Vagina (tissue), 2 donors: ENCODE results near the gene TMEM45A.

Experiments used
- POLR2A ChIP-seq, 2 donors: fragments of 450-650 bp; IDR thresholded peaks; one replicate each; pipeline ENCODE4 v1.6.1; 2017; ENCODE audit warnings: antibody characterized with exemption in 2 of 2, mild to moderate bottlenecking in 2 of 2, moderate library complexity in 2 of 2
- TF ChIP-seq, protein P1 (sequence below), 3 experiments: fragments of 450-650 bp in 2 of 3; fragments of 200-600 bp in 1 of 3; sonication (generic) in 1 of 3; IDR thresholded peaks; one replicate each; pipeline ENCODE4 v1.5.1; 2017 to 2019; ENCODE audit warnings: antibody characterized with exemption in 3 of 3, mild to moderate bottlenecking in 2 of 3, moderate library complexity in 2 of 3

- TF ChIP-seq, protein P1, sequence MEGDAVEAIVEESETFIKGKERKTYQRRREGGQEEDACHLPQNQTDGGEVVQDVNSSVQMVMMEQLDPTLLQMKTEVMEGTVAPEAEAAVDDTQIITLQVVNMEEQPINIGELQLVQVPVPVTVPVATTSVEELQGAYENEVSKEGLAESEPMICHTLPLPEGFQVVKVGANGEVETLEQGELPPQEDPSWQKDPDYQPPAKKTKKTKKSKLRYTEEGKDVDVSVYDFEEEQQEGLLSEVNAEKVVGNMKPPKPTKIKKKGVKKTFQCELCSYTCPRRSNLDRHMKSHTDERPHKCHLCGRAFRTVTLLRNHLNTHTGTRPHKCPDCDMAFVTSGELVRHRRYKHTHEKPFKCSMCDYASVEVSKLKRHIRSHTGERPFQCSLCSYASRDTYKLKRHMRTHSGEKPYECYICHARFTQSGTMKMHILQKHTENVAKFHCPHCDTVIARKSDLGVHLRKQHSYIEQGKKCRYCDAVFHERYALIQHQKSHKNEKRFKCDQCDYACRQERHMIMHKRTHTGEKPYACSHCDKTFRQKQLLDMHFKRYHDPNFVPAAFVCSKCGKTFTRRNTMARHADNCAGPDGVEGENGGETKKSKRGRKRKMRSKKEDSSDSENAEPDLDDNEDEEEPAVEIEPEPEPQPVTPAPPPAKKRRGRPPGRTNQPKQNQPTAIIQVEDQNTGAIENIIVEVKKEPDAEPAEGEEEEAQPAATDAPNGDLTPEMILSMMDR (IDR thresholded peaks at IDR 0.05) = no peak
- TF ChIP-seq POLR2A (IDR thresholded peaks at IDR 0.05) = no peak
These were observed 24.4 kb downstream of the TMEM45A start for GRCh38 chr3:100516838-100517237.
